Measurements from ENCODE around the gene MMP24. TPM values are rescaled to one million over a fixed set of nuclear protein-coding genes. Genes with fewer than 3 reads are reported as not detected.

The MMP24 gene
- total RNA-seq, 4 donors from 2014 or later, result 0.32 to 4.5 (median 0.61) TPM

GRCh38 chr20:35307666-35308653 lies 81.5 kb downstream of the MMP24 start:
- peak overlapping the region; percentile 49 to 74 (median 64) for H3K27ac ChIP-seq
- no peak for DNase-seq
- TF ChIP-seq EP300 (IDR thresholded peaks at IDR 0.05; ENCODE audit: low read depth) (no peak), POLR2A (IDR thresholded peaks at IDR 0.05) (no peak)
- peaks cover 17 to 38% (median 30%) of the 10 kb centered on the region in 4 donors for H3K4me1 ChIP-seq
- 79 to 90% methylated on average over 2 to 13 of the region's 13 CpGs for WGBS, 2 donors (ENCODE audit: low coverage in 1 of 2)
- no peaks in the 10 kb centered on the region for H3K27me3 ChIP-seq
- no peaks in the 10 kb centered on the region for H3K9me3 ChIP-seq
- no peak overlapping the region for H3K4me3 ChIP-seq
- H3K36me3 ChIP-seq, result no peaks in the 10 kb centered on the region
- intact Hi-C loops (cut with DNase I; ENCODE audit: low total_unique reads), result loop anchor here (2.0 kb wide), 1 partner anchor 131 kb away; the partner anchor contains the start of gene GDF5
- in situ Hi-C loops (cut with MboI; ENCODE audit: low pct_ligation_motif_present in 1 of 4, low pct_unique_long_range_greater_than_20kb in 1 of 4, low sequenced_read_pairs in 3 of 4), result loop anchor here in 2 of 4 donors (10.0 kb wide), 1 partner anchor 137 kb away; no protein-coding TSS in a partner anchor

GRCh38 chr20:35311409-35311808 lies 84.9 kb downstream of the MMP24 start:
- Histone ChIP-seq H3K9me3 (no peaks in the 10 kb centered on the region), H3K27me3 (no peaks in the 10 kb centered on the region), H3K4me3 (no peak overlapping the region), H3K36me3 (no peaks in the 10 kb centered on the region), H3K27ac (no peak overlapping the region), H3K4me1 (peaks cover 7 to 18% (median 15%) of the 10 kb centered on the region in 4 donors)
- WGBS, 2 donors (ENCODE audit: low coverage in 1 of 2), result 76% methylated on average over 2 of the region's 2 CpGs; no CpG with 5 or more reads in 1 of the 2 donors
- intact Hi-C loops (cut with DNase I; ENCODE audit: low total_unique reads) (no loop called here), in situ Hi-C loops (cut with MboI; ENCODE audit: low pct_ligation_motif_present in 1 of 4, low pct_unique_long_range_greater_than_20kb in 1 of 4, low sequenced_read_pairs in 3 of 4) (no loop called here)
- TF ChIP-seq POLR2AphosphoS5 (IDR thresholded peaks at IDR 0.05) (no peak), EP300 (IDR thresholded peaks at IDR 0.05; ENCODE audit: low read depth) (no peak), POLR2A (IDR thresholded peaks at IDR 0.05) (no peak), CTCF (IDR thresholded peaks at IDR 0.05) (no peak)
- DNase-seq, result peak; percentile 55

GRCh38 chr20:35311822-35312221 lies 85.3 kb downstream of the MMP24 start:
- H3K9me3 ChIP-seq, result no peaks in the 10 kb centered on the region
- no peak overlapping the region for H3K4me3 ChIP-seq
- no peaks in the 10 kb centered on the region for H3K36me3 ChIP-seq
- no peak overlapping the region for H3K27ac ChIP-seq
- no peaks in the 10 kb centered on the region for H3K27me3 ChIP-seq
- DNase-seq, result no peak
- TF ChIP-seq CTCF (IDR thresholded peaks at IDR 0.05) (no peak), EP300 (IDR thresholded peaks at IDR 0.05; ENCODE audit: low read depth) (no peak), POLR2A (IDR thresholded peaks at IDR 0.05) (no peak), POLR2AphosphoS5 (IDR thresholded peaks at IDR 0.05) (no peak)
- in situ Hi-C loops (cut with MboI; ENCODE audit: low pct_ligation_motif_present in 1 of 4, low pct_unique_long_range_greater_than_20kb in 1 of 4, low sequenced_read_pairs in 3 of 4) (no loop called here), intact Hi-C loops (cut with DNase I; ENCODE audit: low total_unique reads) (no loop called here)
- WGBS, 2 donors (ENCODE audit: low coverage in 1 of 2), result 83 to 87% methylated on average over 4 to 5 of the region's 5 CpGs
- H3K4me1 ChIP-seq, result peaks cover 7 to 15% (median 12%) of the 10 kb centered on the region in 4 donors

GRCh38 chr20:35312318-35312717 lies 85.8 kb downstream of the MMP24 start:
- DNase-seq, result no peak
- H3K9me3 ChIP-seq, result no peaks in the 10 kb centered on the region
- H3K4me3 ChIP-seq, result no peak overlapping the region
- peaks cover 4 to 15% (median 9%) of the 10 kb centered on the region in 4 donors for H3K4me1 ChIP-seq
- no peak overlapping the region for H3K27ac ChIP-seq
- in situ Hi-C loops (cut with MboI; ENCODE audit: low pct_ligation_motif_present in 1 of 4, low pct_unique_long_range_greater_than_20kb in 1 of 4, low sequenced_read_pairs in 3 of 4) (no loop called here), intact Hi-C loops (cut with DNase I; ENCODE audit: low total_unique reads) (no loop called here)
- H3K36me3 ChIP-seq, result no peaks in the 10 kb centered on the region
- TF ChIP-seq POLR2A (IDR thresholded peaks at IDR 0.05) (no peak), CTCF (IDR thresholded peaks at IDR 0.05) (no peak), POLR2AphosphoS5 (IDR thresholded peaks at IDR 0.05) (no peak), EP300 (IDR thresholded peaks at IDR 0.05; ENCODE audit: low read depth) (no peak)
- WGBS, 2 donors (ENCODE audit: low coverage in 1 of 2), result 60 to 83% methylated on average over 1 of the region's 1 CpG
- no peaks in the 10 kb centered on the region for H3K27me3 ChIP-seq
